ENCODE measurements around the gene ONECUT2. TPM values are rescaled to one million over a fixed set of nuclear protein-coding genes. Genes with fewer than 3 reads are reported as not detected.

The ONECUT2 gene
- total RNA-seq, 1 donor from 2014 or later, result 0.06 TPM

GRCh38 chr18:57431467-57432080, 3.6 kb upstream of the ONECUT2 start:
- TF ChIP-seq CTCF (conservative IDR thresholded peaks at IDR 0.05; ENCODE audit: low read depth, low read length), result no peak
- no peak for DNase-seq (ENCODE audit: low read depth)

GRCh38 chr18:57432140-57432539, 3.0 kb upstream of the ONECUT2 start:
- DNase-seq (ENCODE audit: low read depth), result no peak
- no peak overlapping the region for H3K4me3 ChIP-seq (ENCODE audit: low read depth, low read length)
- TF ChIP-seq CTCF (conservative IDR thresholded peaks at IDR 0.05; ENCODE audit: low read depth, low read length), result no peak

More at GRCh38 chr18:57431467-57432080, 3.6 kb upstream of the ONECUT2 start:
- no peak overlapping the region for H3K4me3 ChIP-seq (ENCODE audit: low read depth, low read length)

GRCh38 chr18:57432751-57433400, 2.3 kb upstream of the ONECUT2 start:
- no peak for TF ChIP-seq CTCF (conservative IDR thresholded peaks at IDR 0.05; ENCODE audit: low read depth, low read length)
- no peak overlapping the region for H3K4me3 ChIP-seq (ENCODE audit: low read depth, low read length)
- DNase-seq (ENCODE audit: low read depth), result no peak

GRCh38 chr18:57433482-57433881, 1.7 kb upstream of the ONECUT2 start:
- no peak for DNase-seq (ENCODE audit: low read depth)
- H3K4me3 ChIP-seq (ENCODE audit: low read depth, low read length), result no peak overlapping the region
- no peak for TF ChIP-seq CTCF (conservative IDR thresholded peaks at IDR 0.05; ENCODE audit: low read depth, low read length)

GRCh38 chr18:57433934-57434535, 1.1 kb upstream of the ONECUT2 start:
- TF ChIP-seq CTCF (conservative IDR thresholded peaks at IDR 0.05; ENCODE audit: low read depth, low read length), result no peak
- peak overlapping the region; percentile 58 for H3K4me3 ChIP-seq (ENCODE audit: low read depth, low read length)
- DNase-seq (ENCODE audit: low read depth), result no peak

- TF ChIP-seq CTCF (conservative IDR thresholded peaks at IDR 0.05; ENCODE audit: low read depth, low read length), result no peak
- no peak for DNase-seq (ENCODE audit: low read depth)
- no peak overlapping the region for H3K4me3 ChIP-seq (ENCODE audit: low read depth, low read length)
Observed at GRCh38 chr18:57435846-57436190, 644 bp downstream of the ONECUT2 start.

Data from epithelial cell of proximal tubule (primary cell).